Stimulated activated CD4-positive, alpha-beta T cell treated with anti-CD3 and anti-CD28 coated beads, TNF-alpha, amount 100 ng/mL, for 48 hours (primary cell): Measurements from ENCODE around the gene RPS6KA2.

Experiments
- DNase-seq, 3 donors: peaks; one replicate each; pipeline ENCODE4 v3.0.0-alpha.2; 2020; ENCODE audit warnings: low read depth in 3 of 3

The RPS6KA2 gene

DNA sequence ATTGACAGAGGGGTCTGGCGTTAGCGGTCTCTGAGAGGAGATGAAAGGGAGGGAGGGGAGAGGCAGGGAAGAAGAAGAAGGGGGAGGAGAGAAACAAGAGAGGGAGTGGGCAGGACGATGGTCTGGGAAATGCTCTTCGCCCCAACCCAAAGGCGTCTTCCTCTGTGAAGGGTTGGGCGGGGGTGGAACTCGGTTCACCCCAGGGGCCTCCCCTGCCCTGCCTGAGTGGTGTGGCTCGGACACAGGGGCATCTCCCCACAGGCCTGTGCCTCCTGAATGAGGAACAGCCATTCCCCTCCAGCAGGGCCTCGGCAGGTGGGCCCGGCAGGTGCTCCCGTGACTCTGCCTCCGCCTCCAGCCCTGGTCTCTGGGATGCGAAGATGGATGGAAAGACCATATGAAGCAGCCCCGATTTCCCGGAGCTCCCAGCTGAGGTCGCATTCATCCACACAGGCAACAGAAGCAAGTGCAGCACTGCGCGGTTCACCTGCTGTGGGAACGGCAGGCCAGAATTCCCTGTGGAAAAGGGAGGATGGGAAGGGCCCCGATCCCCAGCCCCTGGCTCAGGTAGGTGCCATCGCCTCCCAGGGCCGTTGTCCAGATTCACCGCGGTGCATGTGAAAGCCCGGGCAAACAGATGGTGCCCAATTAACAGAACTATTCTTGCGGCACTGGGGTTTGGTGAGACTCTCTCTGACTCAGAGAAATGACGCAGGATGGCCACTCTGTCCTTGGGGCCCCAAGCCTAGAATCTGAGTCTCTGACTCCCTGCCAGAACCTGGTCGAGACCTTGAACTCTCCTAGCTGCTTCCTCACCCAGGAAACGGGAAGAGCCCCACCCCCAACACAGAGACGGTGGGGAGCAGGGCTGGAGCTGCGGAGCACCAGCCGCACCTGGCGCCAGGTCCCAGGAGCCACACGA is 29.4 kb upstream of the RPS6KA2 start:
- no peak for DNase-seq

DNA sequence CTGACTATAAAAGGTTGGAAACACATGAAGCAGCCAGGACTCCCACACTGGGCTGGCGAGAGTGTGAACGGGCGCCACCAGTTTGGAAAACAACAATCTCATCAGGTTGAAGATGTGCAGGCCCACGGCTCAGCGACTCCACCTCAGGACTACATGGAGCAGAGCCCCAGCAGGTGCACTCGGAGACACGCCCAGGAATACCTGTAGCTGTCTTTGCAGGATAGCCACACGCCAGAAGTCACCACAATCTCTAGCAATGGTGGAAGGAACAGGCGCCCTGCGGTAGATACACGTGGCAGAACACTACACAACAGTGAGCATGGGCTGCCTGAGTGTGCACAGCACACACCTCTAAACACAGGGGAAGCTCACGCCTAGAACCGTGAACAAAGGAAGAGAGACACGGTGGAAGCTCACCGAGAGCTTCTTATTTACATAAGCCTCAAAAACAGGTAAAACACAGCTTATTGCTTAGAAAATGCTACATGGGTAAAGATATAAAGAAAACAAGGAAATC is 28.7 kb upstream of the RPS6KA2 start:
- no peak for DNase-seq

DNA sequence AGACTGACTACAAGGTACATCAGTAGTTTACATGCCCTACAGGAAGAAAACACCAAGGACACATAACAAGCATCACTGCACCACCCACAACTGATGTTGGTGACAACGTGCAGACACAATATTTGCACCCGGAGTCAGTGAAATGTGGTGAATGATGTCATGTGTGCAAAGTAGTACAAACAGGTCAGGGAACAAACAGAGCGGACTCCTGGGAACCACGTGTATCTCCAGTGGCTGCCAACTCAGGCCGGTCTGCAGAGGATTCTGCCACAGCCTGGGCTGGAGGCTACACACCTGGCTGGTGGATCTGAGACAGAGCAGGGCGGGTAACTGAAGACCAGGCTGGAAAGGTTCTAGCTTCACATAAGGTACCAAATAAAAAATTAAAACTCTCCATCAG is 28.2 kb upstream of the RPS6KA2 start:
- no peak for DNase-seq

- no peak for DNase-seq
Measured at GRCh38 chr6:166654573-166654972, 27.5 kb upstream of the RPS6KA2 start.

DNA sequence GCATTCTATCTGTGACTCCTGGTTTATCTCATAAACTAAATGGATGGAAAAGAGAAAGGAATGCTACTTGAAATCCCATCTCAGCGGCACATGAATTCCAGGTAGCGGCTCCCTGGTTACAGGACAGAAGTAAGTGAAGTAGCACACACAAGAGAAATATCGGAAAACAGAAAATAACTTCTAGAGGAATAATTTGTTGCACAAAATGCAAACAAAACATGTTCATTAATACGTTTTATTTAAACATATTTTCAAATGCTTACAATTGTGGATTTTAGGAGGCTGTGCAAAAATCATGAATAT is 26.5 kb upstream of the RPS6KA2 start:
- no peak for DNase-seq

DNA sequence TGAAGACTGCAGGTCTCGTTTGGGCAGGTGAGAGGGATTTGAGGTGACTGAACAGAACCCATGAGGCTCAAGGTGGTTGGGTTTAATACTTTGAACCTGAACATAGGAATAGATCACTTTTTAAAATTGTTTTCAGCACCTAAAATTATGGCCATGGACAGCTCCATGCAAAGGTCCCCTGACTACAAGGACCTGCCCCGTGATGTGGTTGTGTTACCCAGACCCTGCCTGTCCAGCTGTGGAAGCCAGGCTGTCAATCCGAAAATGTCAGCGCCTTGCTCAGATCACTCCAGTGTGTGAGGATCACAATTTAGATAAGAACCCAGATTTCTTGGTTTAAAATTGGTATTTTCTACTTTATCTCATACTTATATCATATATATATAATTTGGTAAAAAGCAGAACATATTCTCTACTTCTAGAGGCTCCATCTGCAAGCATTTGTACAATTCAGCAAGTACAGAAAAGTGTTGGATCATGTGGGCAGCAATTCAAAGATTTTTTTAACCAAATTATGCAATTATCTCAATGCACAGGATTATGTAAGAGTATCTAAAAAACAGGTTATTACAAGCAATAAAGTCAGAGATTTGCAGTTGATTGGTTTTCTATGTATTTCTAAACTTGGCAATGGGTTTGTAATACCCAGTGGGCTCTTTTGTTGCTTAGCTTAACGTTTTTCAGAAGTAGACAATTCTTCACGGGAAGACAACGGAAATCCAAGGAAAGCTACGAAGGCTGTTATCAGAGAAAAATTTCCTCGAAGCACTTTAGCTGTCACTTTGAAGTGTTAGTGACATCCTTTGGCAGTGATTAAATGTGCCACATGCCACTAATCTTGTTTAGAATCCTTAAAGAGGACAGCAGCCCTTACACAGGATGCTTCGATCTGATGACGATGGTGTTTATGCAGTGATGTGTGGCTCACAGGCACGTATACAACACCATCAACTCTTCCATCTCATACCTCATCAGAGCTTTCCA is 24.1 kb upstream of the RPS6KA2 start:
- DNase-seq = no peak

- DNase-seq = no peak
Measured at GRCh38 chr6:166650047-166650446, 23.0 kb upstream of the RPS6KA2 start.

DNA sequence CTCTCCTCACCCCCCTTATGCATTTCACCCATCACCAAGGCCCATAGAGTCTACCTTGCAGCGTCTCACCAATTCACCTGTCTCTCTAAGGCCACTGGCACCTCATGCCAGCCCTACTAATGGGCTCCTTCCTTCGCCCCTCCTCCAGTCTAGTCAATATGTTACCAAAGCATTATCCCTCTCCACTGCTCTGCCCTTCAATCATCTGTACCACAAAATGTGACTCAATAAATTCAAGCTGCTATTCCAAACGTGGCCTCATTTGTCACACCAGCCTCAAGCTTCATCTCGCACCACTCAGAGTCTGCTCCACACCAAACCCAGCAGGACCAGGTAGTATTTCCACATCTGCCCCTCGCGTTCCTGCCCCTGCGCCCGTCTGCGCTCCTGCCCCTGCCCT is 21.8 kb upstream of the RPS6KA2 start:
- DNase-seq = no peak

DNA sequence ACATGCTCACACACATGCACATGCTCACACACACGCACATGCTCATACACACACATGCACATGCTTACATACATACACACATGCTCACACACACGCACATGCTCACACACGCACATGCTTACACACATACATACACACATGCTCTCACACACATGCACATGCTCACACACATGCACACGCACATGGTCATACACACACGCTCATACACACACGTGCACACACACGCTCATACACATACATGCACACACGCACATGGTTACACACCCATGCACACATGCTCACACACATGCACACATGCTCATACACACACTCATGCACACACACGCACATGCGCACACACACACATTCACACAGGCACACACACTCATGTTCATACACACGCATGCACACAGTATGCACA is 20.8 kb upstream of the RPS6KA2 start:
- no peak for DNase-seq

- DNase-seq = no peak
Measured at GRCh38 chr6:166646716-166647115, 19.7 kb upstream of the RPS6KA2 start.

DNA sequence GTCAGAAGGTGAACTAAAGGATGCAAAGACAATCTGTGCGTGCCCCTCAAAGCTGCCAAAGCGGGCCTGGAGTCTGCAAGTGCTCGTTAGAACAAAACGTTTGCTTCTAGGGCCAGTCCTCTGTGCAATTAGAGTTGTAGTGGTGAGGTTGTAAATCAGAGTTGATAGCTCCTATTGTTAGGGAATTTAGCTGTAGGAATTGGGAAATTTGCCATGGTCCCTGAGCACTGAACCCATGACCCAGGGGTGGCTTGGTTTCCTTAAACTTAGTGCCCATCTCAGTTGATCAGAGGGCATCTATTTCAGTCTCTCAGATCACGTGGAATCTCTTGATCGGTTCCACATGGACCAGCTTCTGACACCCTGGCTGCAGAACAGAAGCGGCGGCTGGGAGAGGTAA is 18.8 kb upstream of the RPS6KA2 start:
- DNase-seq = no peak

DNA sequence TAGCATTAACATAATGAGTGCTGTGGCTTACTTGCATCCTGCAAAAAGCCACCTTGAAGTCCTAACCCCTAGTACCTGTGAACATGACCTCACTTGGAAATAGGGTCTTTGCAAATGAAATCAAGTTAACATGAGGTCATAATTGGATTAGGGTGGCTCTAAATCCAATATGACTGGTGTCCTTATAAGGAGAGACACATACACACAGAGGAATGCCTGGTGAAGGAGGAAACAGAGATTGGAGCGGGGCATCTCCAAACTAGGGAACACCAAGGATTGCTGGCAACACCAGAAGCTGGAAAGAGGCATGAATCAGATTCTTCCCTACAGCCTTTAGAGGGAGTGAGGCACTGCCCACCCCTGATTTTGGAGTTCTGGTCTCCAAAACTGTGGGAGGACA is 17.6 kb upstream of the RPS6KA2 start:
- DNase-seq = no peak

DNA sequence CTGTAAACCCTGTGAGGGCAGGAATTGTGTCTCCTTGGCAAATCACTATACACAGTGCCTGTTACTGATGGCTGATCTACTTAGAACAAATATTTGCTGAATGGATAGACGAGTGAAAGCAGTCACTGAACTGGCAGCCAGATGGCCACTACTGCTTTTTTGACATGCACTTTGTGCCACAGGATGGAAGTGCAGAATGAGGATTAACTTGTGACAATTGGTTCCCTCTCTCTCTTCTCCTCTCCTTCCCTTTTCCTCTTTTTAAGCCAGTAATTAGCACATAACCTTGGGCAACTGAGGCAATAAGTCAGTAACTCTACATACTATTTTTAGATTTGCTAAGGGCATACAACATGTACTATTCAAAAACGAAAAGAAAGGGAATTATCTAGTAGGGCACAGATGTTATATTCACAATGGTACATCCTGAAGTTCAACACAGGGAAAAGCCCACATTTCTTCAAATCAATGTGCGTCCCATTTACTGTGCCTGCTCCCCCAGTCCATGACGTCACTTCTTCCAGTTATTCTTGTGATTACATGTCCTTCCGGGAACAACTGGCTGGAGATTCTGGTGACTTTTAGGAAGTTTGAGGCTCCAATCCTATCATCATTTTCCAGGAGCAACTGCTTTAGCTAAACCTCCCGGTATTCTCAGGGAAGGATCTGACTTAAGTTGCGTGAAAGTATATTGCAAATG is 17.0 kb upstream of the RPS6KA2 start:
- DNase-seq = no peak

DNA sequence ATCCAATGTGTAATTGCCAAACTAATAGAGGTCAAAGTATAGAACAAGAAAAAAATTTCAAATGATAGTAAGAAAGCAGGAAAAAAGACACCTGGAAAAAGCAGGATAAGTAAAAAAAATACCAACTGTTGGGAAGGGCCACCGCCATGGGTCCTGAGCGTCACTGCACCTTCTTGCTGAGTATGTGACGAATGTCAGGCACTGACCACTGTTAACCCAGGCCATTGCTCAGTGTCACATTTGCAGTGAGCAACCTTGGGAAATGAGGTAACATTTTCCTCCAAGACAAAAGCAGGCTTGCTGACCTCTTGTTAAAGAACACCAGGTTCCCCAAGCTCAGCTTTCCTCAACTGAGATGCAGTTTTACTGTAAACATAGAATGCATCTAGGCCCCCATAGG is 15.6 kb upstream of the RPS6KA2 start:
- no peak for DNase-seq

- no peak for DNase-seq
Measured at GRCh38 chr6:166640342-166641043, 13.4 kb upstream of the RPS6KA2 start.

- no peak for DNase-seq
Measured at GRCh38 chr6:166639921-166640320, 12.9 kb upstream of the RPS6KA2 start.

DNA sequence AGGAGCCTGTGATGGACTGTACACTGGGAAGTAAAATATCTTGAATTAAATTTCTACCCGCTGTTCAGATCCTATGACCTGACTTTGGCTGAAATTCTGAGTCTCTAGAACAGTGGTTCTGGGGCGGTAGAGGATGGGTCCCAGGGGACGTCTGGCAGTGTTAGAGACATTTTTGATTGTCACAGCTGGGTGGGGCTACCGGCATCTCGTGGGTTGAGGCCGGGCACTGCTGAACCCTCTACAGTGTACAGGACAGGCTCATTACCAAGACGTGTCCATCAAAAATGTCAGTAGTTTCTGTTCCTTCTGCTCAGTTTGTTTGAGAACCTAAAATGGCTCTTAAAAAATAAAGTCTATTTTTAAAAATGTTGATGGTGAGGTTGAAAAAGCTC is 11.5 kb upstream of the RPS6KA2 start:
- DNase-seq = no peak

GRCh38 chr6:166637812-166638572 is 10.9 kb upstream of the RPS6KA2 start:
- no peak for DNase-seq

- no peak for DNase-seq
Measured at GRCh38 chr6:166636934-166637333, 9.9 kb upstream of the RPS6KA2 start.

DNA sequence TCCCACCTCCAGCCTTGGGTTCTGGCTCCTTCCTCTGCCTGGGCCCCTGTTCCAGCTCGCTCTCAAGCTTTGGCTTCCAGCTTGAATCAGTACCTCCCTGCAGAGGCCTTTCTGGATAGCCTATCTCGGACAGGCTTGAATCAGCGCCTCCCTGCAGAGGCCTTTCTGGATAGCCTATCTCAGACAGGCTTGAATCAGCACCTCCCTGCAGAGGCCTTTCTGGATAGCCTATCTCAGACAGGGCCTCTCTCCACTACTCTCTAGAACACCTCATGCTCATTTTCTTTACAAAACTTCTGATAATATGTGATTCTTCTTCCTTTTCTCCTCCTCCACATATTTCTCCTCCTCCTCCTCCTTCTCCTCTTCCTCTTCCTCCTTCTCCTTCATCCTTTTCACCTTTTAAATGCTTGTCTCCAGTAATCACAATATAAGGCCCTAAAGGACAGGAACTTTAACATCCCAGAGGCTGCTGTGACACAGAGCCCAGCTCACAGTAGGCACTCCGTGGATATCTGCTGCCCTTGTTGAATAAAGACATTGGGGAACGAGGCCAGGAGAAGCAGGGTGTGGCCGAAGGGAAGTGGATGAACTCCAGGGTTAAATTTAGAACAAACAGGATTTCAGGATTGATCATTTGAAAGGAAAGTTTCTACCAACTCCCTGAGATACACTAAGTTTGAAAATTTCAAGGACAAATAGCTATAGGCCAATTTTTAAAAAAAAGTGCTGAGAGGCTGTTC is 9.3 kb upstream of the RPS6KA2 start:
- DNase-seq = no peak
